ENCODE measurements around the gene USP22. TPM values are rescaled to one million over a fixed set of nuclear protein-coding genes. Genes with fewer than 3 reads are reported as not detected.
"Not testable (repeated sequence)": the region's sequence is repeated elsewhere in the genome, so short reads cannot be mapped to it uniquely, and the experiment has no call there.

Gene USP22
- total RNA-seq, 1 experiment from 2014 or later, result 148 TPM

GRCh38 chr17:21053056-21053455 is 10.2 kb upstream of the USP22 start:
- not testable (repeated sequence) for DNase-seq (ENCODE audit: extremely low read depth, low read depth)

- DNase-seq (ENCODE audit: extremely low read depth, low read depth), result no peak
Measured at GRCh38 chr17:21049457-21049856, 6.6 kb upstream of the USP22 start.

GRCh38 chr17:21046216-21046615 is 3.4 kb upstream of the USP22 start:
- no peak for DNase-seq (ENCODE audit: extremely low read depth, low read depth)

- DNase-seq (ENCODE audit: extremely low read depth, low read depth), result no peak
Measured at GRCh38 chr17:21044971-21045370, 2.2 kb upstream of the USP22 start.

GRCh38 chr17:21043296-21044232 is 753 bp upstream of the USP22 start:
- peak; percentile 98 for DNase-seq (ENCODE audit: extremely low read depth, low read depth)

- peak; percentile 70 for DNase-seq (ENCODE audit: extremely low read depth, low read depth)
Measured at GRCh38 chr17:21041741-21042457, 912 bp downstream of the USP22 start.

- peak; percentile 50 for DNase-seq (ENCODE audit: extremely low read depth, low read depth)
Measured at GRCh38 chr17:21039839-21040575, 2.8 kb downstream of the USP22 start.

- DNase-seq (ENCODE audit: extremely low read depth, low read depth), result no peak
Measured at GRCh38 chr17:21037117-21037803, 5.6 kb downstream of the USP22 start.

GRCh38 chr17:21036361-21036881 is 6.4 kb downstream of the USP22 start:
- DNase-seq (ENCODE audit: extremely low read depth, low read depth), result no peak

- DNase-seq (ENCODE audit: extremely low read depth, low read depth), result no peak
Measured at GRCh38 chr17:21035406-21035805, 7.4 kb downstream of the USP22 start.

- no peak for DNase-seq (ENCODE audit: extremely low read depth, low read depth)
Measured at GRCh38 chr17:21034340-21035235, 8.2 kb downstream of the USP22 start.

- no peak for DNase-seq (ENCODE audit: extremely low read depth, low read depth)
Measured at GRCh38 chr17:21033350-21033749, 9.5 kb downstream of the USP22 start.

GRCh38 chr17:21031756-21032396 is 10.9 kb downstream of the USP22 start:
- no peak for DNase-seq (ENCODE audit: extremely low read depth, low read depth)

- no peak for DNase-seq (ENCODE audit: extremely low read depth, low read depth)
Measured at GRCh38 chr17:21030375-21030774, 12.4 kb downstream of the USP22 start.

GRCh38 chr17:21029515-21029914 is 13.3 kb downstream of the USP22 start:
- DNase-seq (ENCODE audit: extremely low read depth, low read depth), result no peak

- peak; percentile 44 for DNase-seq (ENCODE audit: extremely low read depth, low read depth)
Measured at GRCh38 chr17:21029036-21029435, 13.8 kb downstream of the USP22 start.

- no peak for DNase-seq (ENCODE audit: extremely low read depth, low read depth)
Measured at GRCh38 chr17:21028192-21028591, 14.6 kb downstream of the USP22 start.

- no peak for DNase-seq (ENCODE audit: extremely low read depth, low read depth)
Measured at GRCh38 chr17:21027031-21027430, 15.8 kb downstream of the USP22 start.

- no peak for DNase-seq (ENCODE audit: extremely low read depth, low read depth)
Measured at GRCh38 chr17:21025451-21025850, 17.4 kb downstream of the USP22 start.
